ENCODE data around the gene MED4. TPM values are rescaled to one million over a fixed set of nuclear protein-coding genes. Genes with fewer than 3 reads are reported as not detected.

MED4 gene
- total RNA-seq, 4 donors from 2014 or later, result 32.8 to 36.8 (median 34.5) TPM

Small RNAs within 50 kb of the gene (small RNA-seq; reads per million reads assigned to genes)
- not detected for gene POLR2KP2

Other genes with a start within 250 kb of the MED4 start
- 10 to 100 TPM; 51.7 to 81.6 (median 57.4) TPM for gene SUCLA2, start 93.8 kb downstream of the MED4 start, total RNA-seq
- 10 to 100 TPM; 12.8 to 19.0 (median 15.9) TPM for gene NUDT15, start 57.4 kb downstream of the MED4 start, total RNA-seq
- gene ITM2B, start 138.1 kb upstream of the MED4 start, total RNA-seq, result 100 to 1,000 TPM; 550 to 716 (median 624) TPM
- 10 to 100 TPM; 38.5 to 62.1 (median 41.8) TPM for gene RB1, start 208.6 kb upstream of the MED4 start, total RNA-seq

Data from thyroid gland (tissue), 4 donors.